GM03348 (cell line): ENCODE measurements around the gene DGKD.

Experiments
- DNase-seq: peaks from one replicate; pipeline ENCODE4 v3.0.0; 2012; ENCODE audit warnings: low spot score

The DGKD gene

DNA sequence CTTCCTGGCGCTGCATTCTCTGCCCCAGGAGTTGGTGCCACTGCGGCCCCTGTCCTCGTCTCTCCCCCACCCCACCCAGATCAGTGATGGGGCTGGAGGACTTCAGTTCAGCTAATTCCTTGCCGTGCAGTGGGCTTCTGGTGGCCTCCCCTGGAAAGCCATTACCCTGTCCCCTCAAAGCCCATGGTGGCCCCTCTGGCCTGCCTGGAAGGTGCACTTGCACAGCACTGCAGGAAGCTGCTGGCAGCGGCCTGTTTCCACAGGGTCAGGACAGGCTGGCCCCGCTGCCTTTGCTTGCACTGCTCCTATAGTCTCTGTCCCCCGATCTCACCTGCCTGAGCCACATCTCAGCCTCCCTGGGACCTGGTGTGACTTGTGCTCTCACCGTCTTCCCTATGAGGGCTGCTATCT lies 107.2 kb downstream of the DGKD start:
- DNase-seq = no peak

DNA sequence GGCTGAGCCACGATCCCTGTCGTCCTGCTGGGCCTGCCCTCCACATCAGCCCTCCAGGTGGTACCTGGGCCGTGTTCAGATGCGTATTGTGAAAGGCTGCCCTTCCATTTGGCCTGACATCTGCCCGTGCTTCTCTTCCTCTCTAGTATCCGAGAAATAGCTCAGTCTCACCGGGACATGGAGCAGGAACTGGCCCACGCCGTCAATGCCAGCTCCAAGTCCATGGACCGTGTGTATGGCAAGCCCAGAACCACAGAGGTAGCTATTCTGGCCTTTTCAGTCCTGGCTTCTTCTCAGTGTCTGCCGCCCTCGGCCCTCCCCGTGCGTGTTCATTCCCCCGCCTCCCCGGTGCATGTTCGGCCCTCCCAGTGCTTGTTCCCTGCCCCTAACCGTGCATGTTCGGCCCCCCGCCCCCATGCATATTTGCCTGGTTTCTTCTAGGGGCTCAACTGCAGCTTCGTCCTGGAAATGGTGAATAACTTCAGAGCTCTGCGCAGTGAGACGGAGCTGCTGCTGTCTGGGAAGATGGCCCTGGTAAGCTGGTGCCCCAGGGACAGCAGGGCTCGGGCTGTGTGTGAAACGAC lies 108.0 kb downstream of the DGKD start:
- DNase-seq = no peak

DNA sequence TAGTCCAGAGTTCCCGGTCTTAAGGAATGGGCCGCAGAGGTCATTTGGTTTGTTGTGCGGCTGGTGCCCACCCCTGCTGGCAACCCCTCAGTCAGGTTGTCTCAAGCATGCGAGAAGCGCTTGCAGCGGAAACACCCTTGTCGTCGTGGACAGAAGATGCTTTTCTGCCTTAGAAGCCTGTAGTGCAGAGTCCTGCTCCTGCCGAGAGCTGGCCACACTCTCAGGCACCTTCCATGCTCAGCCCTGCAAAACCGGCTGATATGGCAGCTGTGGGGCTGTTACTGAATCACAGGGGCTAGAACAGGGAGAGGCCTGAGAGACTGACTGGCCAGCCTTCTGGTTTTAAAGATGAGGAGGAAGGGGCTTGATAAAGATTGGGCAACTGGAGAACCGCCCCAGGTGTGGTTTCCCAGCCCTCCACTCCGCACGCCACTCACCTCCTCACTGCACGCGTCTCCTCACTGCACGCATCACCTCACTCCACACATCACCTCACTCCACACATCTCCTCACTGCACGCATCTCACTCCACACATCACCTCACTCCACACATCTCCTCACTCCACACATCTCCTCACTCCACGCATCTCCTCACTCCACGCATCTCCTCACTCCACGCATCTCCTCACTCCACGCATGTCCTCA lies 108.7 kb downstream of the DGKD start:
- no peak for DNase-seq

DNA sequence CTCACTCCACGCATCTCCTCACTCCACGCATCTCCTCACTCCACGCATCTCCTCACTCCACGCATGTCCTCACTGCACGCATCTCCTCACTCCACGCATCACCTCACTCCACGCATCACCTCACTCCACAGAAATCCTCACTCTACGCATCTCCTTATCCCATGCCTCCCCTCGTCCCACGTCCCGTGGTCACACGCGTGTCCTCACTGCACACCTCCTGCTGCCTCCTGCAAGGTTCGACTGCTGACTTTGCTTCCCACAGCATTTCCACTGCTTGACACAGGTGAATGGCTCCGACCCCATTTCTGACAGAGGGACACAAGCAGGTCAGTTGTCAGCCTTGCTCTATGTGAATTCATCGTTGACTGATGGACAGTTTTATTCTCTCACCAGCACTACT lies 109.3 kb downstream of the DGKD start:
- no peak for DNase-seq

DNA sequence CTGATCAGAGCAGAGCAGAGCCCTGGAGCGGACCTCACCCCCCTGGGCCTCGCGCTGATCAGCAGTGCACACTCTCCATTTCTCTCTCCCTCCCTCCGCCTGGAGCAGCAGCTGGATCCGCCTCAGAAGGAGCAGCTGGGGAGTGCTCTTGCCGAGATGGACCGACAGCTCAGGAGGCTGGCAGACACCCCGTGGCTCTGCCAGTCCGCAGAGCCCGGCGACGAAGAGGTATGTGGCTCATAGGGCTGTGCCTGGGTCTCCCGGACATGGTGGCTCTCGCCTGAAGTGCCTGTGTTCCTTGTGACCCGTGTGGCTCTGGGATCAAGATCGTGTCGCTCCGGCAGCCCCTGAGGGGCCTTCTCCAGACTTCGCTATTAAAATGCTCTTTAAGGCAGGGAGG lies 109.8 kb downstream of the DGKD start:
- no peak for DNase-seq

DNA sequence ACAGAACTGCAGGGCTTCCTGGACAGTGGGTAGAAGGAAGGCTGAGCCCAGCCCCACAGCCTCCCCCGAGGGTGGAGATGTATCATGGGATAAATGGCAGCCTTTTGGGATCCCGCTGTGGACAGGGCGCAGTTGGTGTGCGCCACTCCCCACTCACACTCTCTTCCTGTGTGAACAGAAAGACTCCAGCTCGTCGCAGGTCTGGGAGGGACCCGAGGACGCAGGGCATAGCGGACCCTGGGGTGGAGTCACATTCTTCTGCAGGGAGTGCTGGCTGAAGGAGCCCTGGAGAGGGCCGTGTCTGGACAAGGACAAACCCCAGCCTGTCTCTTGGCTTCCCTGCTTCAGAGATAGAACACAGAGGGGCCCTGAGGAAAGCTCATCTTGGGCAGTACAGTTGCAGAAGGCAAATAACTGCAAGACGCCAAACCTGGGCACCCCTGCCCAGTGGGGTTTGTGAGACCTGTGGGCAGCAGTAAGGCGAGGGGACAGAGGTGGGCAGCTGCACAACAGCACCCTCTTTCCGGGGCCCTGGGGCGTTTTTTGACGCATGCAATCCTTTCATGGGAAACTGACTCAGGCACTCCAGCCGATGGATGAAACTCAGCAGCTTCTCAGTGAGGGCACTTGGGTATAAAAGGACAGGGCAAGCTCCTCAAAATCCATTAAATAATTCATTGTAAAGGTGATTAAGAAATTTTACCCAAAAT lies 110.4 kb downstream of the DGKD start:
- DNase-seq = no peak

DNA sequence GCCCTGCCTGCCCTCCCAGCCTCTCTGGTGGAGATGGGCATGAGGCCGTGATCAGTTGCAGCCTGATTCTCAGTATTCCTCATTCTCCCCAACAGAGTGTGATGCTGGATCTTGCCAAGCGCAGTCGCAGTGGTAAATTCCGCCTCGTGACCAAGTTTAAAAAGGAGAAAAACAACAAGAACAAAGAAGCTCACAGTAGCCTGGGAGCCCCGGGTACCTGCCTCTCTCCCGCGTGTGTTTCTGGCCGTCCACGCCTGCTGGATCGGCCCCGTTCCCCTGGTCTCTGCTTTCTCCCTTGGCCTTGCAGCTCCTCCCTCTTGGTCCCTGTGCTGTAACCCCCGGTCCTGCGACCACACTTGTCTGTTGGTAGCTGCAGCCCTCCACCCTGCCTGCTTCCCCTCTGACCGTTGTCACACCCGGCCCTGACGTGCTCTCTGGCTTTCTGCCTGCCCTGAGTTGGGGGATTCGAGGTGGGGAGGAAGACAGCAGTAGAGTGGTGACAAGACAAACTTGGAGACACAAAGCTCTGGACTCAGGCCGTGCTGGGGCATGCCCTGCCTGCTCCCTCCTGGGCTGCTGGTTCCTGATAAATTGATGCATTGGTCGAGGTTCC lies 112.8 kb downstream of the DGKD start:
- DNase-seq = no peak

GRCh38 chr2:233468047-233468740 lies 113.9 kb downstream of the DGKD start:
- no peak for DNase-seq

- no peak for DNase-seq
Measured at GRCh38 chr2:233468741-233469110, 114.4 kb downstream of the DGKD start.

DNA sequence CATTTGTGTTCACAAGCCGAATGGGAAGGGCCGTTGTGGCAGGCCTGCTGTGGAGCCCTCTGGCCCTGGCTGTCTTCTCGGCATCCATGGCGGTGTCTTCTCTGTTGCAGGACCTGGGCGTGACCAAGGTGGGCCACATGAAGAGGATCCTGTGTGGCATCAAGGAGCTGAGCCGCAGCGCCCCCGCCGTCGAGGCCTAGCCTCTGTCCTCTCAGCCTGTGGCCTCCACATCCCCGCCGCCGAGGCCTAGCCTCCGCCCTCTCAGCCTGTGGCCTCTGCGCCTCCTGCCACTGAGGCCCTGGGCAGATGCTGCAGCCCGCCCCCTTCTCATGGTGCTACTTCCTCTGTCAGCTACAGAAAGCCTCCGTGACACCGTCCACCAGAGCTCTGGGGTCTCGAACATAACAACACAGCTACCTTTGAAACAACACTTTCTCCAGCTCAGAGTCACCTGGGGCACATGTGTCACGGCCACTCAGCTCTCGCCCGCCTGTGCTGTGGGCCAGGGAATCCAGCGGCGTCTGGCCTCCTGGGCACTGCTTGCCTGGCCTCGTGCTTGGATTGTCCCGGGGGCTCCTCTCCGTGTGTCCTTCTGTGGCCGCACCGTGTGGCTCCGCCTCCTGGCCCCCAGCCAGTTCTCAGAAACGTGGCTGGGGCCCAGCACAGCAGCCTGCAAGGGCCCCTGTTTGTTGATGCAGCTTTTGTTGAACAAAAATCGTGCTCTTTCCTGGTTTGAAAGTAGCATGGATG lies 115.1 kb downstream of the DGKD start:
- no peak for DNase-seq

- DNase-seq = no peak
Measured at GRCh38 chr2:233470011-233470687, 115.9 kb downstream of the DGKD start.

- no peak for DNase-seq
Measured at GRCh38 chr2:233470839-233471238, 116.5 kb downstream of the DGKD start.

DNA sequence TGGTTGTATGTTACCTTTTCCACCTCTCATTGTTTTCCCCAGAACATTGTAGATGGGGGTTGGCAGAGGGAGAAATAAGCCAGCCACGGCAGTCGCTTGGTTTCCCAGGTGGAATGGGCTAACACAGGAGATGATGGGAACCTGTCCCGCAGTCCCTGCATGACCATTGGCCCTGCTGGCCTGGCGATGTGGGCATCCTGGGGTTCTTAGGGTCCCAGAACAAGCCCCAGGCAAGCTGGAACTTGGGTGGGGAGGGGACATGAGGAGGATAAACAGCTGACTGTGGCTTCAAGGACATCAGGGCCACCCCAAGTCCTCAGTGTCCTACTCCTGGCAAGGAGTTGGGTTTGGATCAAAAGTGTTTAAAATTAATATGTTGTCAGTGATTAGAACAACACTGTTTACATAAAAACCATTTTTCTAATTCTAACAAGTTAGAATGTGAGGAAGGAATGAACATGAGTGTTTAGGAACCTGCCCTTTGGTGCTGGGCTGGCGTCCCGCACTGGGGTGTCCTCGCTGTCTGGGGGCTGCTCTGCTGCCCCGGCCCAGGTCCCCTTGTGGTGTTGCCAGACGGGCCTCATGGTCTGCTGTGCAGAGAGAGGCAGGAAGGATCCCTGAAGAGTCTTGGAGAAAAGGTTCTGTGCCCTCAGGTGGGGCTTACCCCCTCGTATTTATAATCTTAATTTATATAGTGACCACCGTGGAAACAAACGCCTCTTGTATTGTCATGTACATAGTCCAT lies 117.2 kb downstream of the DGKD start:
- no peak for DNase-seq

GRCh38 chr2:233473386-233473791 lies 119.1 kb downstream of the DGKD start:
- DNase-seq = no peak

GRCh38 chr2:233473878-233474277 lies 119.6 kb downstream of the DGKD start:
- no peak for DNase-seq

- DNase-seq = no peak
Measured at GRCh38 chr2:233474308-233475160, 120.2 kb downstream of the DGKD start.

GRCh38 chr2:233476063-233476410 lies 121.7 kb downstream of the DGKD start:
- no peak for DNase-seq

- DNase-seq = no peak
Measured at GRCh38 chr2:233476651-233477547, 122.6 kb downstream of the DGKD start.
